ENCODE measurements around the gene RFNG.

Gene RFNG

DNA sequence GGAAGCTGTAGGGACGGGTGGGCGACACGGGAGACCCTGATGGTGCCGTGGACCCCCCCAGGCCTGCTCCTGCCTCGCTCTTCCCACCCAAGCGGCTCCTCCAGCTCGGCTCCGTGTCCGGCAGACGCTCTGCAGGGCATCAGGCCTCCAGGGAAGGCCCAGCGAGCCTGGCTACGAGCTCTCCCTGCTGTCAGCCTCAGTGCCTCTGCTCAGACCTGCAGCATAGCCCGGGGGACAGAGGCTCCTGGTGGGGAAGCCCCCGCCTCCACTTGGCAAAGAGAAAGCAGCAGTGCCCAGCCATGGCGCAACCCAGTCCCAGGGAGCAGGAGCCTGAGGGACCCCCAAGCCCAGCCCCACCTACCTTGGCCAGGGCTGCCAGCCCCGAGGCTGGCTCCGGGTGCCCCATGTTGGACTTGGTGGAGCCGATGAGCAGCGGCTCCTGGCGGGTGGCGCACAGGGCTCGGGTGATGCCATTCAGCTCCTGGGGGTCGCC lies 40.5 kb upstream of the RFNG start:
- H3K27ac ChIP-seq, result peak overlapping the region; percentile 20; the same call in 1 of the 2 replicates
- TF ChIP-seq ZFX (IDR thresholded peaks at IDR 0.05; ENCODE audit: borderline replicate concordance), result no peak
- TF ChIP-seq CTCF (IDR thresholded peaks at IDR 0.05), result no peak

- peak overlapping the region; percentile 20; the same call in 1 of the 2 replicates for H3K27ac ChIP-seq
- TF ChIP-seq ZFX (IDR thresholded peaks at IDR 0.05; ENCODE audit: borderline replicate concordance) (no peak), CTCF (IDR thresholded peaks at IDR 0.05) (no peak)
Measured at GRCh38 chr17:82091264-82092066, 39.9 kb upstream of the RFNG start.

DNA sequence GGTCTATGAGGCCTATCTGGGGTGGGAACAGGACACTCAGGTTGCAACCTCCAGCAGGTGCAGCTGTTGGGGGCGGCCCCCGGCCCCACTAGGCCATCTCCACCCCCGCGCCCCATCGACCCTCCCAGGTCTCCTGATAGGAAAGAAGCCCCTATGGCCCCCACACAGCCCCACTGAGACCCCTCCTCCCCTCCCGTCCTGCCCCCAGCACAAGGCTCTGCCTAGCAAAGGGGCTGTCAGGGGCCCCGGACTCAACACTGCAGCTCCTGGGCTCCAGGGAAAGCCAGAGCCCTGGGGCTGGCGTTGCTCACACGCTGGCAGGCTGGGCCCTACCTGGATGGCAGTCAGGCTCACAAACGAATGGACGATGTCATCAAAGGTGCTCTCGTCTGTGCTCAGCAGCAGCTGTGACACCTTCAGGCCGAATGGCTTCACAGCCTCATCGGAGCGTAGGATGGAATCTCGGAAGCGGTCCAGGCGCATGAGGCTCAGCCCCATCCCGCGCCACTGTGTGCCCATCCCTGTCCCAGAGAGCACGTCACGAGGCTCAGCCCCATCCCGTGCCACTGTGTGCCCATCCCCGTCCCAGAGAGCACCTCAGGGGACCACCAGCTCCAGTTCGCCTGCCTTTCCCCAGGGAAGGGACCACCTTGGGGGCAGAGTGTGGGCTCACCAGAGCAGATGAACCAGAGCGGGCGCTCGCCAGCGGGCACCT lies 39.1 kb upstream of the RFNG start:
- TF ChIP-seq CTCF (IDR thresholded peaks at IDR 0.05) (no peak), ZFX (IDR thresholded peaks at IDR 0.05; ENCODE audit: borderline replicate concordance) (no peak)
- H3K27ac ChIP-seq, result no peak overlapping the region

DNA sequence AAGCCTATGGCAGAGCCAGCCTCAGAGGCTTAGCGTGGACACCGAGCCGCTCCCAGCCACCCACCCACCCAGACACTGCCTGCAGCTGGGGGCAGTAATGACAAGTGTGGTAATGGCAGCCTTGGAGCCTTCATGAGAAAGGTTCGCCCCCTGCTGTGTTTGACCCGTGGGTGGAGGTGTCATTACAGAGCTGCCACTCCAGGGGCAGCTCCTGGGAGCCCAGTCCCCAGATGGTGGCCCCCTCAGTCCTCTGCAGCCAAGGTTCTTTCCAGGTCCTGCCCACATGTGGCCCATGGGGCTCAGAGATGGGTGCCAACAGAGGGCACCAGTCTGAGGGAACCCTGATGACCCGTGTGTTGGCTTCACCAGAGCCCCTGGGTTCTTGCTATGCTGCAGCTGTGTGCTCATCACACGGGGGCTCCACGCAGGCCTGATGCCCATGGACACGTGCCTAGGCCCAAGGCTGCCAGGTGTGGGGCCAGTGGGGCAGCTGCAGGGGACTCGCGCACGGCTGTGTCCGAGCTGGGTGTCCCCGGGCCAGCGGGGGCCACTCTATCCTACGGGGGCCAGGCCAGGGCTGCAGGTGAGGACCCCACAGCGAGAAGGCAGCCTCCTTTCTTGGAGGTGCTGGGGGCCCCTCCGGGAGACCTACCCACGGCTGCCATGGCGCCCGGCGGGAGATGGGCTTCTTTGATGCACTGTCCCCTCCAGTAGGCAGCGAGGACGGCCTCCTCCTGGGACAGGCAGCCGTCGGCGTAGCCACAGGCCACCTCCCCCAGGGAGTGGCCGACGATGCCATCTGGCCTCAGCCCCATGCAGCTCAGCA lies 38.3 kb upstream of the RFNG start:
- H3K27ac ChIP-seq, result no peak overlapping the region
- TF ChIP-seq CTCF (IDR thresholded peaks at IDR 0.05), result no peak
- TF ChIP-seq ZFX (IDR thresholded peaks at IDR 0.05; ENCODE audit: borderline replicate concordance), result no peak

DNA sequence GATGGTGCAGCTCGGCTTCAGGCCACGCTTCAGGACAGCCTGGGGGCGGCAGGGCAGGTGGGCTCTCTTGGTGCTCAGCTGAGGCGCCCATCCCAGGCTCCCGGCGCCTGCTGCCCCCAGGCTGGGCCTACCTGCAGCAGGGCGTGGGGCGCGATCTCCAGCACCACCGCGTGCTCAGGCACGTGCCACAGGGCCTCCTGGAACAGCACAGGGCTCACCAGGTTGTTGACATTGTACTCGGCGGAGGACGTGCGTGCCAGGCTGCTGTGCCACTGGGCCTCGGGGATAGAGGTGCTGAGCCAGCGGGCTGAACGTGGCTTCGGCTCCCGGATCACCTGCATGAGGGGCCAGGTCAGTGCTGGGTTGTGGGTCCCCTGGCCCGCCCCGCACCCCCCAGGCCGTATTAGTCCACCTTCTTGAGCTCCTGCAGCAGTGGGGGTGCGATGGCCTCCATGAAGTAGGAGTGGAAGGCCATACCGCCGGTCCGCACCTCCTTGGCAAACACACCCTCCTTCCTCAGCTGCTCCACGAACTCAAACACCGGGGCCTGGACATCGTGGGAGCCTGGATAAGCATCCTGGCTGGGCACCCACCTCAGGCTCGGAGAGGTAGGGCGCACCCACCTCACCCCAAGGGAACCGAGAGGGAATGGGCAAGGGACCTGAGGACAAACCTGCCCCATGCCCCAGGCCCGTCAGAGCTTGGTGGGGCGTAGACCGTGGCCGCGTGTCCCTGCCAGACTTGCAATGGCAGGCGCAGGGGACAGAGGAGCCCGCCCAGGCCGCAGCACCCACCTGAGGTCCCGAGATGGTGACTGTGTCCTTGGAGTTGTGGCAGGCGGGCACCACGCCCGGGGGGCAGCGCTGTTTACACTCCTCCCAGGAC lies 37.5 kb upstream of the RFNG start:
- H3K27ac ChIP-seq, result no peak overlapping the region
- TF ChIP-seq CTCF (IDR thresholded peaks at IDR 0.05) (no peak), ZFX (IDR thresholded peaks at IDR 0.05; ENCODE audit: borderline replicate concordance) (no peak)
